Activated T-helper 9 cell treated with anti-CD3 and anti-CD28 coated beads, Interleukin-2, amount 50 U/mL, for 16 hours (primary cell): ENCODE data around the gene RAP1GAP.
A peak's percentile ranks its signal among the peaks of the same experiment; 100 is the strongest.

Experiments
- DNase-seq: peaks from one replicate; pipeline ENCODE4 v3.0.0-alpha.2; 2020; ENCODE audit warnings: low read depth

Gene RAP1GAP

GRCh38 chr1:21625390-21626190 lies 43.6 kb downstream of the RAP1GAP start:
- no peak for DNase-seq

GRCh38 chr1:21624571-21625389 lies 44.4 kb downstream of the RAP1GAP start:
- DNase-seq, result no peak

- no peak for DNase-seq
Observed at GRCh38 chr1:21623410-21623961, 45.7 kb downstream of the RAP1GAP start.

- peak; percentile 36 for DNase-seq
Observed at GRCh38 chr1:21622466-21623315, 46.5 kb downstream of the RAP1GAP start.

GRCh38 chr1:21621761-21622436 lies 47.3 kb downstream of the RAP1GAP start:
- no peak for DNase-seq

GRCh38 chr1:21621051-21621450 lies 48.1 kb downstream of the RAP1GAP start:
- DNase-seq, result no peak

- DNase-seq, result no peak
Observed at GRCh38 chr1:21620496-21620895, 48.7 kb downstream of the RAP1GAP start.

GRCh38 chr1:21620011-21620410 lies 49.1 kb downstream of the RAP1GAP start:
- DNase-seq, result no peak

GRCh38 chr1:21619375-21619947 lies 49.7 kb downstream of the RAP1GAP start:
- DNase-seq, result no peak

GRCh38 chr1:21618561-21619374 lies 50.4 kb downstream of the RAP1GAP start:
- no peak for DNase-seq

GRCh38 chr1:21618059-21618458 lies 51.1 kb downstream of the RAP1GAP start:
- no peak for DNase-seq

GRCh38 chr1:21617126-21617738 lies 51.9 kb downstream of the RAP1GAP start:
- DNase-seq, result no peak

GRCh38 chr1:21616372-21616771 lies 52.8 kb downstream of the RAP1GAP start:
- DNase-seq, result no peak

- no peak for DNase-seq
Observed at GRCh38 chr1:21614419-21615115, 54.6 kb downstream of the RAP1GAP start.

- no peak for DNase-seq
Observed at GRCh38 chr1:21613072-21613867, 55.9 kb downstream of the RAP1GAP start.

- no peak for DNase-seq
Observed at GRCh38 chr1:21612057-21612456, 57.1 kb downstream of the RAP1GAP start.

- DNase-seq, result no peak
Observed at GRCh38 chr1:21610989-21611785, 58.0 kb downstream of the RAP1GAP start.
